ENCODE data around the gene HELZ. TPM values are rescaled to one million over a fixed set of nuclear protein-coding genes. Genes with fewer than 3 reads are reported as not detected.

HELZ gene
- polyA plus RNA-seq, 1 of the 3 experiments (the other 2 are of a cell fraction), result 4.3 TPM

GRCh38 chr17:67032985-67033384 is 212.0 kb downstream of the HELZ start (continued):
- no peak for TF ChIP-seq FOSL2 (IDR thresholded peaks at IDR 0.05; ENCODE audit: borderline replicate concordance, low read depth)

GRCh38 chr17:67032382-67032781 is 212.6 kb downstream of the HELZ start:
- no peak for DNase-seq
- no peaks in the 10 kb centered on the region for H3K4me1 ChIP-seq (ENCODE audit: control insufficient read depth in 1 of 2, insufficient read depth in 2 of 2, low read depth in 1 of 2, low read length in 1 of 2)
- no peaks in the 10 kb centered on the region for H3K9me3 ChIP-seq
- H3K27ac ChIP-seq (ENCODE audit: low read depth in 2 of 2, low read length in 1 of 2), result no peak overlapping the region; a peak in 1 of 4 replicates
- POLR2A ChIA-PET, result no interaction called here
- H3K4me2 ChIP-seq, result no peak overlapping the region
- CTCF ChIA-PET, result interaction anchor here (0.8 to 1.4 kb wide), 4 partner anchors 9 to 44 kb away, joined by 3 read pairs; no protein-coding TSS in a partner anchor
- H3K79me2 ChIP-seq (ENCODE audit: insufficient read depth), result no peaks in the 10 kb centered on the region
- no peak overlapping the region for H3K4me3 ChIP-seq (ENCODE audit: low read depth in 2 of 2, low read length in 1 of 2)
- TF ChIP-seq ELF1 (IDR thresholded peaks at IDR 0.05) (no peak), SMC3 (IDR thresholded peaks at IDR 0.05; ENCODE audit: low read depth, low read length) (no peak), TAF1 (IDR thresholded peaks at IDR 0.05; ENCODE audit: borderline replicate concordance, low read depth, low read length) (no peak), FOXM1 (IDR thresholded peaks at IDR 0.05; ENCODE audit: low read depth) (no peak), JUND (IDR thresholded peaks at IDR 0.05) (no peak), GABPA (IDR thresholded peaks at IDR 0.05; ENCODE audit: low read depth) (no peak)
- no peak overlapping the region for H2AFZ ChIP-seq (ENCODE audit: low read depth)
- H3F3A ChIP-seq (replicated peaks; ENCODE audit: insufficient read depth), result no peaks in the 10 kb centered on the region
- no peaks in the 10 kb centered on the region for H3K27me3 ChIP-seq (ENCODE audit: insufficient read depth)
- no peaks in the 10 kb centered on the region for H4K20me1 ChIP-seq (ENCODE audit: insufficient read depth)
- H3K36me3 ChIP-seq (replicated peaks in 1 of 2; ENCODE audit: control insufficient read depth in 1 of 2, insufficient read depth in 2 of 2, low read length in 1 of 2), result no peaks in the 10 kb centered on the region
- no peak overlapping the region for H3K9ac ChIP-seq
- 85% methylated on average over 12 of the region's 14 CpGs for WGBS (ENCODE audit: low lambda C conversion rate)
- H3K9me2 ChIP-seq, result no peaks in the 10 kb centered on the region

- Histone ChIP-seq H3F3A (replicated peaks; ENCODE audit: insufficient read depth) (no peaks in the 10 kb centered on the region), H3K9me3 (no peaks in the 10 kb centered on the region), H3K9ac (no peak overlapping the region), H3K4me1 (ENCODE audit: control insufficient read depth in 1 of 2, insufficient read depth in 2 of 2, low read depth in 1 of 2, low read length in 1 of 2) (no peaks in the 10 kb centered on the region; a peak in 1 of 4 replicates), H4K20me1 (ENCODE audit: insufficient read depth) (no peaks in the 10 kb centered on the region), H3K4me3 (ENCODE audit: low read depth in 2 of 2, low read length in 1 of 2) (no peak overlapping the region), H3K27ac (ENCODE audit: low read depth in 2 of 2, low read length in 1 of 2) (no peak overlapping the region), H3K36me3 (replicated peaks in 1 of 2; ENCODE audit: control insufficient read depth in 1 of 2, insufficient read depth in 2 of 2, low read length in 1 of 2) (no peaks in the 10 kb centered on the region), H3K79me2 (ENCODE audit: insufficient read depth) (no peaks in the 10 kb centered on the region), H2AFZ (ENCODE audit: low read depth) (no peak overlapping the region), H3K27me3 (ENCODE audit: insufficient read depth) (no peaks in the 10 kb centered on the region), H3K9me2 (no peaks in the 10 kb centered on the region), H3K4me2 (no peak overlapping the region)
- 90% methylated on average over 20 of the region's 21 CpGs for WGBS (ENCODE audit: low lambda C conversion rate)
- no peak for DNase-seq
- TF ChIP-seq CTCF (IDR thresholded peaks at IDR 0.05) (no peak), USF2 (IDR thresholded peaks at IDR 0.05; ENCODE audit: borderline replicate concordance, low read depth, low read length) (no peak), YY1 (IDR thresholded peaks at IDR 0.05; ENCODE audit: low read depth) (no peak), SMC3 (IDR thresholded peaks at IDR 0.05; ENCODE audit: low read depth, low read length) (no peak), GABPA (IDR thresholded peaks at IDR 0.05; ENCODE audit: low read depth) (no peak), SIN3A (IDR thresholded peaks at IDR 0.05; ENCODE audit: borderline replicate concordance, low read depth, low read length) (no peak), PBX3 (IDR thresholded peaks at IDR 0.05) (no peak), RAD21 (IDR thresholded peaks at IDR 0.05; ENCODE audit: low read length) (no peak), ZBTB33 (IDR thresholded peaks at IDR 0.05; ENCODE audit: borderline replicate concordance, low read depth) (no peak), ELF1 (IDR thresholded peaks at IDR 0.05) (no peak), NRF1 (IDR thresholded peaks at IDR 0.05; ENCODE audit: low read depth, low read length) (no peak), RFX5 (IDR thresholded peaks at IDR 0.05; ENCODE audit: low read length) (no peak)
- CTCF ChIA-PET, result interaction anchor here (1.0 to 1.7 kb wide), 6 partner anchors 11 to 303 kb away, joined by 3 to 6 read pairs (median 3); no protein-coding TSS in a partner anchor
- POLR2A ChIA-PET, result interaction anchor here (0.8 to 1.2 kb wide), 3 partner anchors 10 to 46 kb away, joined by 3 to 4 read pairs (median 3); no protein-coding TSS in a partner anchor
These were observed 214.4 kb downstream of the HELZ start for GRCh38 chr17:67030641-67031040.
